ENCODE results near the gene ADAMTS4. TPM values are rescaled to one million over a fixed set of nuclear protein-coding genes. Genes with fewer than 3 reads are reported as not detected.

Gene ADAMTS4
- total RNA-seq, 1 donor from 2014 or later: 2.8 TPM

DNA sequence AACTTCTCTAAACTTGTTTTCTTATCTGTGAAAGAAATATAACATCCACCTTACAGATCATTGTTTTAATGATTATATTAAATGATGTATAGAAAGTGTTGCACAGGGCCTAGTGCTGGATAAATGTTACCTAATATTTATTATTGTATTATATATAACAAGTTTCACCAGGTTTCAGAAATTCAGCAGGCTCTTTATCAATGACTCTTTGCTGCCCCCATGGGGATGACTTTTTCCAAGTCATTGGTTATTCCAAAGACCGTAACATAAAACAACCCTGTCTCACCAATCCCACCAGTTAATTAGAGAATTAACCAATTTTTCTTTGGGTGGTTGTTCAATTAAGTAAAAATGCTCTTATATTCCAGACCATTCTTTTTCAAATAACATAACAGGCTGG is 59.1 kb downstream of the ADAMTS4 start:
- H3K27me3 Mint-ChIP-seq (ENCODE audit: low read depth): no peaks in the 10 kb centered on the region
- peak; percentile 82 for TF ChIP-seq CTCF (IDR thresholded peaks at IDR 0.05)
- DNase-seq (ENCODE audit: low spot score): no peak
- H3K4me3 Mint-ChIP-seq (ENCODE audit: unreplicated experiment): no peak overlapping the region
- no peaks in the 10 kb centered on the region for H3K9me3 Mint-ChIP-seq (ENCODE audit: low read depth)
- no peaks in the 10 kb centered on the region for H3K4me1 Mint-ChIP-seq (ENCODE audit: low read depth)
- no peaks in the 10 kb centered on the region for H3K36me3 Mint-ChIP-seq (ENCODE audit: low read depth)
- no peak overlapping the region for H3K27ac Mint-ChIP-seq (ENCODE audit: unreplicated experiment)

- Mint-ChIP-seq H3K9me3 (ENCODE audit: low read depth) (no peaks in the 10 kb centered on the region), H3K4me3 (ENCODE audit: unreplicated experiment) (no peak overlapping the region), H3K4me1 (ENCODE audit: low read depth) (no peaks in the 10 kb centered on the region), H3K36me3 (ENCODE audit: low read depth) (no peaks in the 10 kb centered on the region), H3K27me3 (ENCODE audit: low read depth) (no peaks in the 10 kb centered on the region), H3K27ac (ENCODE audit: unreplicated experiment) (peak overlapping the region; percentile 49)
- TF ChIP-seq CTCF (IDR thresholded peaks at IDR 0.05): no peak
- no peak for DNase-seq (ENCODE audit: low spot score)
Measured at GRCh38 chr1:161138431-161138830, 60.4 kb downstream of the ADAMTS4 start.

DNA sequence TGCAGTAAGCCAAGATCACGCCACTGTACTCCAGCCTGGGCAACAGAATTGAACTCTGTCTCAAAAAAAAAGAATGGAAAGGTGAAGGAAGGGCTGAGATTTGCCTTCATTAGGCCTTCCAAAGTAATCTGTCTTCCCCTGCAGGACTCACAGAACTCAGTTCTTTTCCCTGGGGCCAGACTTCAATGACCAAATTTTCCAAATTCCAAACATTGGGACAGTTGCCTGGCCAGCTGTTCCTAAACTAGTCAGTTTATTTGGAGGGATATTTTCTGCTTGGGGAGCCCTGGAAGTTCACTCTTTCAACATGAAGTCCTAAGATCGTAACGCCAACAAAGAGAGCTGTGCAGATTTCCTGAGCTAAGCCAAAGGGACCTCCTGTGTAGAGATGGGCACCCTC is 61.0 kb downstream of the ADAMTS4 start:
- Mint-ChIP-seq H3K27ac (ENCODE audit: unreplicated experiment) (no peak overlapping the region), H3K36me3 (ENCODE audit: low read depth) (no peaks in the 10 kb centered on the region), H3K4me1 (ENCODE audit: low read depth) (no peaks in the 10 kb centered on the region), H3K9me3 (ENCODE audit: low read depth) (no peaks in the 10 kb centered on the region), H3K4me3 (ENCODE audit: unreplicated experiment) (no peak overlapping the region), H3K27me3 (ENCODE audit: low read depth) (no peaks in the 10 kb centered on the region)
- no peak for TF ChIP-seq CTCF (IDR thresholded peaks at IDR 0.05)
- no peak for DNase-seq (ENCODE audit: low spot score)

Small RNA genes lying within 50 kb of the gene (microRNA-seq; reads per million reads assigned to microRNA genes)
- gene MIR5187 (ENCODE audit: borderline number of aligned reads): not detected

Other genes starting within 250 kb of the ADAMTS4 start
- gene ITLN2, start 244.2 kb downstream of the ADAMTS4 start, total RNA-seq: not detected in 3 replicates
- 0.54 to 0.90 TPM (median 0.68 TPM) in 3 replicates for gene F11R, start 177.9 kb downstream of the ADAMTS4 start, total RNA-seq
- 0.70 TPM in 1 of 3 replicates, not detected in the others for gene TSTD1, start 160.1 kb downstream of the ADAMTS4 start, total RNA-seq
- gene USF1, start 153.1 kb downstream of the ADAMTS4 start, total RNA-seq: 34.3 to 44.6 TPM (median 35.3 TPM) in 3 replicates
- gene ARHGAP30, start 129.2 kb downstream of the ADAMTS4 start, total RNA-seq: not detected in 3 replicates
- 0.12 to 0.26 TPM (median 0.12 TPM) in 3 replicates for gene NECTIN4, start 109.5 kb downstream of the ADAMTS4 start, total RNA-seq
- 1.1 to 4.4 TPM (median 1.6 TPM) in 3 replicates for gene KLHDC9, start 100.7 kb downstream of the ADAMTS4 start, total RNA-seq
- gene PFDN2, start 81.0 kb downstream of the ADAMTS4 start, total RNA-seq: 53.7 to 58.7 TPM (median 57.9 TPM) in 3 replicates
- gene NIT1, start 80.9 kb downstream of the ADAMTS4 start, total RNA-seq: 25.3 to 33.1 TPM (median 27.6 TPM) in 3 replicates
- 34.7 to 38.3 TPM (median 36.7 TPM) in 3 replicates for gene DEDD, start 66.4 kb downstream of the ADAMTS4 start, total RNA-seq
- gene UFC1, start 45.1 kb downstream of the ADAMTS4 start, total RNA-seq: 84.2 to 95.6 TPM (median 89.4 TPM) in 3 replicates
- gene USP21, start 39.6 kb downstream of the ADAMTS4 start, total RNA-seq: 15.7 to 24.8 TPM (median 16.0 TPM) in 3 replicates
- gene PPOX, start 32.6 kb downstream of the ADAMTS4 start, total RNA-seq: 21.6 to 38.8 TPM (median 25.6 TPM) in 3 replicates
- 22.4 to 23.7 TPM (median 23.0 TPM) in 3 replicates for gene B4GALT3, start 21.5 kb downstream of the ADAMTS4 start, total RNA-seq
- 50.6 to 59.2 TPM (median 55.2 TPM) in 3 replicates for gene NDUFS2, start 3.3 kb upstream of the ADAMTS4 start, total RNA-seq
- gene FCER1G, start 16.2 kb upstream of the ADAMTS4 start, total RNA-seq: not detected in 3 replicates
- not detected in 3 replicates for gene APOA2, start 24.6 kb upstream of the ADAMTS4 start, total RNA-seq
- 9.4 to 15.8 TPM (median 10.0 TPM) in 3 replicates for gene TOMM40L, start 27.0 kb upstream of the ADAMTS4 start, total RNA-seq
- not detected in 3 replicates for gene NR1I3, start 39.1 kb upstream of the ADAMTS4 start, total RNA-seq
- 0.23 to 0.35 TPM in 2 of 3 replicates, not detected in the other for gene PCP4L1, start 59.7 kb upstream of the ADAMTS4 start, total RNA-seq
- gene MPZ, start 110.9 kb upstream of the ADAMTS4 start, total RNA-seq: 0.31 to 0.45 TPM (median 0.41 TPM) in 3 replicates
- 128 to 144 TPM (median 131 TPM) in 3 replicates for gene SDHC, start 115.3 kb upstream of the ADAMTS4 start, total RNA-seq
- not detected in 3 replicates for gene CFAP126, start 168.8 kb upstream of the ADAMTS4 start, total RNA-seq